SK-N-SH (cell line): Measurements from ENCODE around the gene BMP7. TPM values are rescaled to one million over a fixed set of nuclear protein-coding genes. Genes with fewer than 3 reads are reported as not detected.

ENCODE experiments used
- CTCF ChIA-PET: fragments of 300-600, 350-600 bp; formaldehyde crosslinking; extraction: SDS; loops from one replicate; lab custom pipeline; 2021; lab: Yijun Ruan, JAX
- POLR2A ChIA-PET: fragments of 350-600 bp; sonication (Branson Sonifier 250); formaldehyde crosslinking; extraction: SDS; loops from one replicate; lab custom pipeline; 2020; ENCODE audit warnings: antibody characterized with exemption, inconsistent platforms; lab: Yijun Ruan, JAX
- DNase-seq: peaks from one replicate; pipeline ENCODE4 v3.0.0; 2012
- H2AFZ ChIP-seq: fragments of 200-600 bp; sonication (generic); 2 replicates; pipeline ENCODE4 v1.8.1; 2016; ENCODE audit warnings: antibody characterized with exemption, mild to moderate bottlenecking, low read depth
- H3F3A ChIP-seq: fragments of 200-600 bp; sonication (generic); replicated peaks from 2 replicates; pipeline ENCODE3; 2016; ENCODE audit warnings: antibody characterized with exemption, mild to moderate bottlenecking; ENCODE audit not compliant: insufficient read depth
- H3K27ac ChIP-seq, 2 experiments: fragments of 200-500 bp in 1 of 2; fragments of 200-600 bp in 1 of 2; sonication (Bioruptor generic) in 1 of 2; sonication (generic), shearing (Covaris generic) in 1 of 2; 2 replicates each; pipeline versions ENCODE4 v1.5.1 to v1.6.1; 2014 to 2016; ENCODE audit warnings: low read depth in 2 of 2, inconsistent platforms in 1 of 2, low read length in 1 of 2, mild to moderate bottlenecking in 1 of 2, mixed read lengths in 1 of 2
- H3K27me3 ChIP-seq: fragments of 200-600 bp; sonication (generic), shearing (Covaris generic); 2 replicates; pipeline ENCODE4 v1.6.1; 2016; ENCODE audit warnings: mixed run types; ENCODE audit not compliant: insufficient read depth
- H3K36me3 ChIP-seq, 2 experiments: fragments of 200-500 bp in 1 of 2; fragments of 200-600 bp in 1 of 2; sonication (Bioruptor generic) in 1 of 2; sonication (generic) in 1 of 2; replicated peaks in 1 of 2; 2 replicates each; pipeline versions ENCODE3 to v1.5.1; 2014 to 2016; ENCODE audit warnings: low read length in 1 of 2, mild to moderate bottlenecking in 1 of 2; ENCODE audit not compliant: insufficient read depth in 2 of 2, control insufficient read depth in 1 of 2
- H3K4me1 ChIP-seq, 2 experiments: fragments of 200-500 bp in 1 of 2; fragments of 200-600 bp in 1 of 2; sonication (Bioruptor generic) in 1 of 2; sonication (generic), shearing (Covaris generic) in 1 of 2; 2 replicates each; pipeline versions ENCODE4 v1.5.1 to v1.6.1; 2014 to 2016; ENCODE audit warnings: low read depth in 1 of 2, low read length in 1 of 2, mixed run types in 1 of 2; ENCODE audit not compliant: insufficient read depth in 2 of 2, control insufficient read depth in 1 of 2
- H3K4me2 ChIP-seq: fragments of 200-600 bp; sonication (generic), shearing (Covaris generic); 2 replicates; pipeline ENCODE4 v1.6.1; 2017; ENCODE audit warnings: mixed run types
- H3K4me3 ChIP-seq, 2 experiments: fragments of 200-500 bp in 1 of 2; fragments of 200-600 bp in 1 of 2; sonication (Bioruptor generic) in 1 of 2; sonication (generic), shearing (Covaris generic) in 1 of 2; 2 replicates each; pipeline versions ENCODE4 v1.5.1 to v1.8.1; 2014 to 2016; ENCODE audit warnings: low read depth in 2 of 2, inconsistent platforms in 1 of 2, low read length in 1 of 2, mild to moderate bottlenecking in 1 of 2, mixed read lengths in 1 of 2, moderate library complexity in 1 of 2
- H3K79me2 ChIP-seq: fragments of 200-600 bp; sonication (generic); 2 replicates; pipeline ENCODE4 v1.8.1; 2017; ENCODE audit warnings: mild to moderate bottlenecking; ENCODE audit not compliant: insufficient read depth
- H3K9ac ChIP-seq: fragments of 200-600 bp; sonication (generic); 2 replicates; pipeline ENCODE4 v1.6.1; 2017; ENCODE audit warnings: mixed run types
- H3K9me2 ChIP-seq: fragments of 200-600 bp; sonication (generic); 2 replicates; pipeline ENCODE4 v1.6.1; 2017; ENCODE audit warnings: mixed run types
- H3K9me3 ChIP-seq: fragments of 200-600 bp; sonication (generic); 2 replicates; pipeline ENCODE4 v1.6.1; 2017; ENCODE audit warnings: mixed run types, mild to moderate bottlenecking, moderate library complexity
- H4K20me1 ChIP-seq: fragments of 200-600 bp; sonication (generic); 2 replicates; pipeline ENCODE4 v1.6.1; 2017; ENCODE audit warnings: mild to moderate bottlenecking, mixed run types; ENCODE audit not compliant: insufficient read depth
- FOSL2 ChIP-seq: IDR thresholded peaks from 2 replicates; pipeline ENCODE4 v1.4.0; 2012; ENCODE audit warnings: low read depth, mild to moderate bottlenecking, moderate library complexity, borderline replicate concordance
- JUND ChIP-seq: IDR thresholded peaks from 2 replicates; pipeline ENCODE4 v1.4.0; 2012
- MEF2A ChIP-seq: IDR thresholded peaks from 2 replicates; pipeline ENCODE4 v1.4.0; 2012; ENCODE audit warnings: low read depth, borderline replicate concordance
- MXI1 ChIP-seq: IDR thresholded peaks from 2 replicates; pipeline ENCODE4 v1.6.1; 2012; ENCODE audit warnings: mild to moderate bottlenecking, low read depth, low read length, improper control_type of control experiment
- RCOR1 ChIP-seq: fragments of 150-350 bp; IDR thresholded peaks from 2 replicates; pipeline ENCODE4 v1.6.1; 2017; ENCODE audit warnings: antibody characterized with exemption, low read length
- RXRA ChIP-seq: IDR thresholded peaks from 2 replicates; pipeline ENCODE4 v1.4.0; 2012; ENCODE audit warnings: low read depth, mild to moderate bottlenecking, borderline replicate concordance
- SIN3A ChIP-seq: IDR thresholded peaks from 2 replicates; pipeline ENCODE4 v1.6.1; 2012; ENCODE audit warnings: low read depth, mild to moderate bottlenecking, low read length, moderate library complexity, borderline replicate concordance
- WGBS: methylation state at CpG from one replicate; pipeline ENCODE4 v1.1.6; 2017; ENCODE audit warnings: low lambda C conversion rate; 5-methylcytosine and 5-hydroxymethylcytosine counted together
- polyA plus RNA-seq, 3 experiments: library from polyadenylated mRNA; depleted of rRNA; stranded (reverse); fragments of >200 nt; gene quantifications; 2 replicates each; pipeline ENCODE4 v1.2.3, GENCODE V29; 2012
- TF ChIP-seq, protein P1 (sequence below): IDR thresholded peaks from 2 replicates; pipeline ENCODE4 v1.6.1; 2012; ENCODE audit warnings: mild to moderate bottlenecking, low read depth, low read length, moderate library complexity
- TF ChIP-seq, protein P2 (sequence below): IDR thresholded peaks from 2 replicates; pipeline ENCODE4 v1.4.0; 2012; ENCODE audit warnings: low read depth, borderline replicate concordance
- TF ChIP-seq, protein P3 (sequence below): fragments of 200-600 bp; sonication (generic); IDR thresholded peaks from 2 replicates; pipeline ENCODE4 v1.6.1; 2017; ENCODE audit warnings: antibody characterized with exemption, mild to moderate bottlenecking, moderate library complexity

Gene BMP7
- polyA plus RNA-seq, 1 of the 3 experiments (the other 2 are of a cell fraction), result not detected

DNA sequence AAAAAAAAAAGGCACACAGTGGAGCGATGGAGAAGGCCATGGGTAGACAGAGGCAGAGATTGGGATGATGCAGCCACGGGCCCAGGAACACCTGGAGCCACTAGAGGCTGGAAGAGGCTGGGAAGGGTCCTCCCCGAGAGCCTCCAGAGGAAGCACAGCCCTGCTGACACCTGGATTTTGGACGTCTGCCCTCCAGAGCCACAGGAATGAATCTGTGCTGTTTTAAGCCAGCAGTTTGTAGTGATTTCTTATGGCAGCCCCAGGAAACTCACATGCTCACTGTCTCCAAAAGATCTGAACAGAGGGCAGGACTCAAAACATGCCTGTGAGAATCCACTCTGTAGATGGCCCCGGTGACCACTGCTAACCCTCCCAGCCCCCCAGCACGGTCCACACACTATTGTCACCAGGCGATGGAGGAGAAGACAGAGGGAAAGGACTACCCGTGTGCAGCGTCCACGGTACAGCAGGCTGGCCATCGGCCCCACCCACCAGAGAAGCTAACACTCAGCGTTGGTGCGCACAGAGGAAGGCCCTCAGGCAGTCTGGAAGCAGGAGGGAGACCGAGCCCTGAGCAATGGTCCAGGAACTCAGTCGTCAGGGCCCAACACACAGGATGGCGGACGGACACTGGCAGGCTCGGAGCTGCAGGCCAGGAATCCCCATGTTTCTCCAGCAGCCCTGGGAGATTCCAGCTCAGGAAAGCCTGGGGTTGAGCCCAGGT lies 99.7 kb downstream of the BMP7 start:
- ChIA-PET POLR2A (no interaction called here), CTCF (no interaction called here)
- 62% methylated on average over 15 of the region's 18 CpGs for WGBS
- H3K27me3 ChIP-seq, result no peaks in the 10 kb centered on the region
- H3K79me2 ChIP-seq, result no peaks in the 10 kb centered on the region
- H3K9me3 ChIP-seq, result no peaks in the 10 kb centered on the region
- no peak overlapping the region for H3K4me3 ChIP-seq
- no peaks in the 10 kb centered on the region; a peak in 1 of 4 replicates for H3K4me1 ChIP-seq
- H3K27ac ChIP-seq, result no peak overlapping the region
- no peaks in the 10 kb centered on the region for H3K9me2 ChIP-seq
- H4K20me1 ChIP-seq, result no peaks in the 10 kb centered on the region
- TF ChIP-seq SIN3A (no peak), FOSL2 (no peak), MXI1 (no peak), MEF2A (no peak)
- TF ChIP-seq, protein P1, sequence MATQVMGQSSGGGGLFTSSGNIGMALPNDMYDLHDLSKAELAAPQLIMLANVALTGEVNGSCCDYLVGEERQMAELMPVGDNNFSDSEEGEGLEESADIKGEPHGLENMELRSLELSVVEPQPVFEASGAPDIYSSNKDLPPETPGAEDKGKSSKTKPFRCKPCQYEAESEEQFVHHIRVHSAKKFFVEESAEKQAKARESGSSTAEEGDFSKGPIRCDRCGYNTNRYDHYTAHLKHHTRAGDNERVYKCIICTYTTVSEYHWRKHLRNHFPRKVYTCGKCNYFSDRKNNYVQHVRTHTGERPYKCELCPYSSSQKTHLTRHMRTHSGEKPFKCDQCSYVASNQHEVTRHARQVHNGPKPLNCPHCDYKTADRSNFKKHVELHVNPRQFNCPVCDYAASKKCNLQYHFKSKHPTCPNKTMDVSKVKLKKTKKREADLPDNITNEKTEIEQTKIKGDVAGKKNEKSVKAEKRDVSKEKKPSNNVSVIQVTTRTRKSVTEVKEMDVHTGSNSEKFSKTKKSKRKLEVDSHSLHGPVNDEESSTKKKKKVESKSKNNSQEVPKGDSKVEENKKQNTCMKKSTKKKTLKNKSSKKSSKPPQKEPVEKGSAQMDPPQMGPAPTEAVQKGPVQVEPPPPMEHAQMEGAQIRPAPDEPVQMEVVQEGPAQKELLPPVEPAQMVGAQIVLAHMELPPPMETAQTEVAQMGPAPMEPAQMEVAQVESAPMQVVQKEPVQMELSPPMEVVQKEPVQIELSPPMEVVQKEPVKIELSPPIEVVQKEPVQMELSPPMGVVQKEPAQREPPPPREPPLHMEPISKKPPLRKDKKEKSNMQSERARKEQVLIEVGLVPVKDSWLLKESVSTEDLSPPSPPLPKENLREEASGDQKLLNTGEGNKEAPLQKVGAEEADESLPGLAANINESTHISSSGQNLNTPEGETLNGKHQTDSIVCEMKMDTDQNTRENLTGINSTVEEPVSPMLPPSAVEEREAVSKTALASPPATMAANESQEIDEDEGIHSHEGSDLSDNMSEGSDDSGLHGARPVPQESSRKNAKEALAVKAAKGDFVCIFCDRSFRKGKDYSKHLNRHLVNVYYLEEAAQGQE, result no peak
- TF ChIP-seq, protein P2, sequence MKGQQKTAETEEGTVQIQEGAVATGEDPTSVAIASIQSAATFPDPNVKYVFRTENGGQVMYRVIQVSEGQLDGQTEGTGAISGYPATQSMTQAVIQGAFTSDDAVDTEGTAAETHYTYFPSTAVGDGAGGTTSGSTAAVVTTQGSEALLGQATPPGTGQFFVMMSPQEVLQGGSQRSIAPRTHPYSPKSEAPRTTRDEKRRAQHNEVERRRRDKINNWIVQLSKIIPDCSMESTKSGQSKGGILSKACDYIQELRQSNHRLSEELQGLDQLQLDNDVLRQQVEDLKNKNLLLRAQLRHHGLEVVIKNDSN, result no peak
- no peak overlapping the region for H3K9ac ChIP-seq
- DNase-seq, result no peak
- no peak overlapping the region for H3K4me2 ChIP-seq
- no peak overlapping the region for H2AFZ ChIP-seq
- no peaks in the 10 kb centered on the region for H3K36me3 ChIP-seq
- H3F3A ChIP-seq, result no peaks in the 10 kb centered on the region

DNA sequence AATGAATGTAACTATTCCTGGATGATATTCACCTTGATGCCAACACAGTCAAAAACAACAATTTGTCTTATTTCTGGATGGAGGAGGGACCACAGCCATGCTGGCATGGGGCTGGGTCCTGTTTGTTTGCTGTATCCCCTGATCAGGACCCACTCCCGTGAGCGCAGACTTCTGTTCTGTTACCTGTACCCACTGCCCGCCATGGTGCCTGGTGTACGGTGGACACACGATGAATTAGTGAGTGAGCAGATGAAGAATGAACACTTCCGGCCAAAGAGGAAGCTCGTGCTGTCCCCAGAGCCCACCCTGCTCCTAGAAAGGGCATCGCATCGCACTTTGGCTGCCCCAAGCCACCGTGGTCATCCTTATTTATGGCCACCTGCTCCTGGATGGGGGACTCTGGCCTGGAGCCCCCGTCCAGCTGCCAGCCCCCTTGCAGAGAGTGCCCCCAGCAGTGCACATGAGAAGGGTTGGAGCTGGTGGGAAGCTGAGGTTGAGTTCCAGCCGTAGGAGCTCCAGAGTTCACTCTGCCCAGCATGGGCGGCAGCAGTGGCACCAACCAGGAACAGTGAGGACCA lies 100.9 kb downstream of the BMP7 start:
- Histone ChIP-seq H3K9me2 (no peaks in the 10 kb centered on the region), H3F3A (no peaks in the 10 kb centered on the region), H3K27me3 (no peaks in the 10 kb centered on the region), H3K79me2 (no peaks in the 10 kb centered on the region), H3K4me2 (no peak overlapping the region), H3K4me3 (no peak overlapping the region), H3K27ac (no peak overlapping the region), H3K9ac (no peak overlapping the region), H4K20me1 (no peaks in the 10 kb centered on the region), H3K36me3 (no peaks in the 10 kb centered on the region), H3K9me3 (no peaks in the 10 kb centered on the region), H3K4me1 (no peaks in the 10 kb centered on the region; a peak in 1 of 4 replicates), H2AFZ (no peak overlapping the region)
- 57% methylated on average over 13 of the region's 13 CpGs for WGBS
- CTCF ChIA-PET, result no interaction called here
- POLR2A ChIA-PET, result no interaction called here
- DNase-seq, result no peak
- TF ChIP-seq RXRA (no peak), JUND (no peak), RCOR1 (no peak)
- TF ChIP-seq, protein P3, sequence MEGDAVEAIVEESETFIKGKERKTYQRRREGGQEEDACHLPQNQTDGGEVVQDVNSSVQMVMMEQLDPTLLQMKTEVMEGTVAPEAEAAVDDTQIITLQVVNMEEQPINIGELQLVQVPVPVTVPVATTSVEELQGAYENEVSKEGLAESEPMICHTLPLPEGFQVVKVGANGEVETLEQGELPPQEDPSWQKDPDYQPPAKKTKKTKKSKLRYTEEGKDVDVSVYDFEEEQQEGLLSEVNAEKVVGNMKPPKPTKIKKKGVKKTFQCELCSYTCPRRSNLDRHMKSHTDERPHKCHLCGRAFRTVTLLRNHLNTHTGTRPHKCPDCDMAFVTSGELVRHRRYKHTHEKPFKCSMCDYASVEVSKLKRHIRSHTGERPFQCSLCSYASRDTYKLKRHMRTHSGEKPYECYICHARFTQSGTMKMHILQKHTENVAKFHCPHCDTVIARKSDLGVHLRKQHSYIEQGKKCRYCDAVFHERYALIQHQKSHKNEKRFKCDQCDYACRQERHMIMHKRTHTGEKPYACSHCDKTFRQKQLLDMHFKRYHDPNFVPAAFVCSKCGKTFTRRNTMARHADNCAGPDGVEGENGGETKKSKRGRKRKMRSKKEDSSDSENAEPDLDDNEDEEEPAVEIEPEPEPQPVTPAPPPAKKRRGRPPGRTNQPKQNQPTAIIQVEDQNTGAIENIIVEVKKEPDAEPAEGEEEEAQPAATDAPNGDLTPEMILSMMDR, result no peak
